Activated CD4-positive, alpha-beta T cell treated with anti-CD3 and anti-CD28 coated beads, Interleukin-2, Interleukin-6, amounts not matched to agents 100 ng/mL and 50 ng/mL, durations not matched to agents 16 hours and 8 hours (primary cell): ENCODE results near the gene ARHGAP42.

Source experiments
- DNase-seq: peaks from one replicate; pipeline ENCODE4 v3.0.0-alpha.2; 2020

Gene ARHGAP42

GRCh38 chr11:100805506-100806199 lies 118.6 kb downstream of the ARHGAP42 start:
- DNase-seq, result no peak

GRCh38 chr11:100806296-100806695 lies 119.2 kb downstream of the ARHGAP42 start:
- DNase-seq, result no peak

- no peak for DNase-seq
These were observed 121.9 kb downstream of the ARHGAP42 start for GRCh38 chr11:100808904-100809491.

GRCh38 chr11:100810146-100810545 lies 123.1 kb downstream of the ARHGAP42 start:
- no peak for DNase-seq

GRCh38 chr11:100810666-100811065 lies 123.6 kb downstream of the ARHGAP42 start:
- DNase-seq, result no peak

GRCh38 chr11:100812517-100812916 lies 125.4 kb downstream of the ARHGAP42 start:
- no peak for DNase-seq

GRCh38 chr11:100815787-100816330 lies 128.8 kb downstream of the ARHGAP42 start:
- DNase-seq, result no peak

- DNase-seq, result no peak
These were observed 129.7 kb downstream of the ARHGAP42 start for GRCh38 chr11:100816823-100817222.

- DNase-seq, result no peak
These were observed 130.5 kb downstream of the ARHGAP42 start for GRCh38 chr11:100817620-100818019.

- DNase-seq, result no peak
These were observed 133.5 kb downstream of the ARHGAP42 start for GRCh38 chr11:100820621-100821020.

GRCh38 chr11:100821198-100821597 lies 134.1 kb downstream of the ARHGAP42 start:
- DNase-seq, result no peak

GRCh38 chr11:100823360-100823759 lies 136.3 kb downstream of the ARHGAP42 start:
- DNase-seq, result no peak

- no peak for DNase-seq
These were observed 137.1 kb downstream of the ARHGAP42 start for GRCh38 chr11:100824041-100824809.

- no peak for DNase-seq
These were observed 138.5 kb downstream of the ARHGAP42 start for GRCh38 chr11:100825626-100826025.

- no peak for DNase-seq
These were observed 141.0 kb downstream of the ARHGAP42 start for GRCh38 chr11:100827934-100828661.

GRCh38 chr11:100830274-100830673 lies 143.2 kb downstream of the ARHGAP42 start:
- DNase-seq, result no peak

GRCh38 chr11:100830978-100831732 lies 144.1 kb downstream of the ARHGAP42 start:
- no peak for DNase-seq

- DNase-seq, result no peak
These were observed 144.9 kb downstream of the ARHGAP42 start for GRCh38 chr11:100831929-100832494.

- no peak for DNase-seq
These were observed 145.7 kb downstream of the ARHGAP42 start for GRCh38 chr11:100832829-100833228.

GRCh38 chr11:100833276-100833675 lies 146.2 kb downstream of the ARHGAP42 start:
- no peak for DNase-seq

- no peak for DNase-seq
These were observed 148.8 kb downstream of the ARHGAP42 start for GRCh38 chr11:100835854-100836253.

- DNase-seq, result no peak
These were observed 150.2 kb downstream of the ARHGAP42 start for GRCh38 chr11:100837311-100837710.
